HG03064 (cell line): ENCODE data around the gene LILRB4.
"Not testable (repeated sequence)": the region's sequence is repeated elsewhere in the genome, so short reads cannot be mapped to it uniquely, and the experiment has no call there.

Source experiments
- ATAC-seq: cut with Tn5 transposase; IDR thresholded peaks from one replicate; pipeline ENCODE4 v1.9.1; 2021; ENCODE audit warnings: low read depth; ENCODE audit not compliant: unreplicated experiment

Gene LILRB4

DNA sequence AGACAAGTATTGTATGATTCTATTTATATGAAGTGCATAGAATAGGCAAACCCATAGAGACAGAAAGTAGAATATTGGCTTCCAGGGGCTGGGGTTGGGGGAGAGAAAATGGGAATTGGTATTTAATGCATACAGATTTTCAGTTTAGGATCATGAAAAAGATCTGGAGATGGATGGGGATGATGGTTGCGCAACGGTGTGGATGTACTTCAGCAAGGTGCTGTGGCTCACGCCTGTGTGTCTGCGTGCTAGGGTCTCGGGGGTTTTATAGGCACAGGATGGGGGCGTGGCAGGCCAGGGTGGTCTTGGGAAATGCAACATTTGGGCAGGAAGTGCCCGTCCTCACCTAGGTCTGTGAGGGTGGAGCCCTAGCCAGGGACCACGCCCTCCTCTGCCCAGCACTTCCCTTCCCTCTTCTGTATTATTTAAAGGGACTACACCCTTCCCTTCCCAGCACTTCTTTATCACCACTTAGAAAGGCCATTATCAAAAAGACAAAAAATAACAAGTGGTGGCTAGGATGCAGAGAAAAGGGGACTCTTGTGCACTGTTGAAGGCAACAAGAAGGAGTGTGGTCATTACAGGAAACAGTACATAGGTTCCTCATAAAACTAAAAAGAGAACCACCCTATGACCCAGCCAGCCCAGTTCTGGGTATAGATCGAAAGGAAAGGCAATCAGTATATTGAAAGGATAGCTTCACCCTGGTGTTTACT is 29.0 kb downstream of the LILRB4 start:
- ATAC-seq, result no peak

DNA sequence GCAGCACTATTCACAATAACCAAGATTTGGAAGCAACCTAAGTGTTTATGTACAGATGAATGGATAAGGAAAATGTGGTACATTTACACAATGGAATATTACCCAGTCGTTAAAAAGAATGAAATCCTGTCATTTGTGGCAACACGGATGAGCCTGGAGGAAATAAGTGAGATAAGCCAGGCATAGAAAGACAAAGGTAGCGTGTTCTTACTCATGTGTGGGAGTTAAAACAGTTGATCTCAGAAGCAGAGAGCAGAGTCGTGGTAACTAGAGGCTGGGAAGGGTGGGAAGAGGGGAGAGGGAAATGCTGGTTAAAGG is 29.5 kb downstream of the LILRB4 start:
- ATAC-seq, result no peak

- ATAC-seq, result no peak
Observed at GRCh38 chr19:54694648-54695047, 31.9 kb downstream of the LILRB4 start.

- ATAC-seq, result no peak
Observed at GRCh38 chr19:54696117-54696548, 33.3 kb downstream of the LILRB4 start.

GRCh38 chr19:54696766-54697165 is 34.0 kb downstream of the LILRB4 start:
- ATAC-seq, result no peak

DNA sequence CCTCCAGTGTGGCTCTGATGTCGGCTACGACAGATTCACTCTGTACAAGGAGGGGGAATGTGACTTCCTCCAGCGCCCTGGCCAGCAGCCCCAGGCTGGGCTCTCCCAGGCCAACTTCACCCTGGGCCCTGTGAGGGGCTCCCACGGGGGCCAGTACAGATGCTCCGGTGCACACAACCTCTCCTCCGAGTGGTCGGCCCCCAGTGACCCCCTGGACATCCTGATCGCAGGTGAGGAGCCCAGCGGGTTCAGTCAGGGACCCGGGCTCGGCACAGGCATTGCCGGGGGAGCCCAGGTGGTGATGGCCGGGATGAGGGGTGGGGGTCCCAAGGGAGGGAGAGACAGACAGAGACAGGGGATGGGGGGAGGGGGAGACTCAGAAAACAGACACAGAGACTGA is 34.9 kb downstream of the LILRB4 start:
- ATAC-seq, result not testable (repeated sequence)

- no peak for ATAC-seq
Observed at GRCh38 chr19:54704928-54705327, 42.1 kb downstream of the LILRB4 start.

GRCh38 chr19:54707962-54708361 is 45.2 kb downstream of the LILRB4 start:
- ATAC-seq, result no peak

DNA sequence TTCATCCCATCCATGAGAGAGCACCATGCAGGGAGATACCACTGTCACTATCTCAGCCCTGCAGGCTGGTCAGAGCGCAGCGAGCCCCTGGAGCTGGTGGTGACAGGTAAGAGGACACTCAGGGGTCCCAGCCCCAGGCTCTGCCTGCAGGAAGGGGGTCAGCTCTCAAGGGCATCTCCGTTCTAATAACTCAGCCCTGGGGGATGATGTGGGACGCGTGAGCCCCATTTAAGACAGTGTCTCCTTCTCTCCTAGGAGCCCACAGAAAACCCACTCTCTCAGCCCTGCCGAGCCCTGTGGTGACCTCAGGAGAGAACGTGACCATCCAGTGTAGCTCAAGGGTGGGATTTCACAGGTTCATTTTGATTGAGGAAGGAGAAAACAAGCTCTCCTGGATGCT is 46.0 kb downstream of the LILRB4 start:
- ATAC-seq, result no peak

- no peak for ATAC-seq
Observed at GRCh38 chr19:54709212-54709948, 46.6 kb downstream of the LILRB4 start.

GRCh38 chr19:54709956-54710355 is 47.2 kb downstream of the LILRB4 start:
- ATAC-seq, result not testable (repeated sequence)
